Activated CD8-positive, alpha-beta memory T cell treated with anti-CD3 and anti-CD28 coated beads, Interleukin-2, amount 50 U/mL, for 4 hours (primary cell): Measurements from ENCODE around the gene UBL4B.

Experiments
- DNase-seq: peaks from one replicate; pipeline ENCODE4 v3.0.0-alpha.2; 2020

Gene UBL4B

DNA sequence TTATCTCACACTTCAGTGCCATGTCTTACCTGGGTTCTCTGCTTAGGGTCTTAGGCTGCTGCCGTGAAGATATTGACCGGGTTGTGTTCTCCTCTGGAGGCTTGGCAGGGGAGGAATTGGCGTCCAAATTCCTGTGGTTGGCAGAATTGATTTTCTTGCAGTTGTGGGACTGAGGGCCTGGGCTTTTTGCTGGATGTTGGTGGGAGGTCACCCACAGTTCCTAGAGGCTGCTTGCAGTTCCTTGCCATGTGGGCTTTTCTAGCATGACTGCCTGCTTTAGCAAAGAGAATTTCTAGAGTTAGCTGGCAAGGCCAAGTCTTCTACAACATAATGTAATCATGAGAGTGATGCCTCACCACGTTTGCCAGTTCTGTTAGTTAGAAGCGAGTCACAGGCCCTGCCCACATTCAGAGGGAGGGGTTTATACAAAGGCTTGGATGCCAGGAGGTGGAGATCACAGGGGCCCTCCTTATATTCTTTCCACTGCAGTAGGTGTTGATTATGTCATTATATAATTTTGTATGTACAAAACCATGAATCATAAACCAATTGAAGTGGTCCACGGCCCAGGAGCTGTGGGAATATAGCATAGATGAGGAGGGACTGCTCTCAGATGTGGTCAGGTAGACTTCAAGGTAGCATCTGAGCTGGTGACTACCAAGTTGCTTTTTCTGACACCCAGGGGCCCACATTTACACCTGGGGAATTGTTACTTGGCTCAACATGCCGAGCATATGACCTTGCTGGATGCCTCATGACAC, 6.6 kb downstream of the UBL4B start:
- DNase-seq: no peak

DNA sequence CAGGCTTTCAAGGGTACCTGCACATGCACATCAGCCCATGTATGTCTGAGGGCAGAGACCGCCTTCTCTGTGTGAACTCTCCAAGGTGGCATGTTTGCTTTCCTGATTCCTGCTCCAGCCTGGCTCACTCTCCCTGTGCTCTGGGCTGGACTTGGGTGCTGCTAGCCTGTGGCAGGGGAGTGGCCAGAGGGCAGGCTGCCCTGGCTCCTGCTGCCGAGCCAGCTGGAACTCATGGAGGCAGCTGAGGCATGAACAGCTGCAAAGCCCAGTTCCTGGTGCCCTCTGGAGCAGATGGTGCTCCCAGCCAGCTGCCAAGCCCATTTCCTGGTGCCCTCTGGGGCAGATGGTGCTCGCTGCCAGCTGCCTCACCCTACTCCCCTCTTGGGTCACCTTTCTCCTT, 7.6 kb downstream of the UBL4B start:
- DNase-seq: no peak

DNA sequence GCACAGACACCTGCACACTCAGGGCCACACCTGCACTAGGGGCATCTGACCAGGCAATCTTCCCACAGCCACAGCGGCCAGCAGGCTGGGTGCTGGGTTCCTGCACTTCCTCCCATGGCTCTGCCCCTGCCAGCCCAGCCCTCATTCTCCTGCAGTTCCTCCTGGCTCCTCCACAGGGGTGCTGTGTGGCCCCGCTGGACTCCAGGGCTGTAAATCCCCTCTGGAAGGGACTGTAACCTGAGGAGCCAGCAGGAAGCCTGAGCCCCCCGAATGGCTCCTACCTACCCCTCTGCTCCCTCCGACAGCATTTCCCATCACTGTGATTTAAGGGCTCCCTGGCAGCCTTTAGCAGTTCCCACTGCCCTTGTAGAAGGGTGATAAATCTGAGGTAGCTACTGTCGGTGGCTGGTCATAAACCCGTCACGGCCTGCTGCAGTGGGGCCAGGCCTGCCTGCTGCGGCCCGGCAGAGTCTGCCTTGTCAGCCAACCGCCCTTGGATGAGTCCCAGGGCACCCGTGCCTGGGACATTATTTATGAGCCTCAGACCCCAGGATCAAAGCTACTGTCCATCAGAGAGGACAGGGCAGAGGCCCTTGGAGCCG, 8.8 kb downstream of the UBL4B start:
- DNase-seq: no peak

DNA sequence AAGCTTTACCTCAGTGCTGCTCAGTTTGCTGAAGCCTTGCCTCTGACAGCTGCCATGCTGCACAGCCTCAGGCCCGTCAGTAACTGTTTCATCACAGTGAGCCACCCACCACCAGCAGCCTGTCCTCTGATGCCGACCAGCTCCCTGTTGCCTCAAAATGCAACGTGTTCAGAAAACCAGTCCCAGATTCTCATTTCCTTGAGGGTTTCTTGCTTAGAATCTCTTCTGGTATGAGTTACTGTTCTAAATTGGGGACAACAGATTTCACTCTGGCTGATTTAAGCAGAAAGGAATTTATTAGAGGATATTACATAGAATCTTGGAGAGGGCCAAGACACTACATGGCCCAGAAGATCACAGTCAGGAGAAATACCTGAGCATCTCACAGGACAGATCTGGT, 11.0 kb downstream of the UBL4B start:
- DNase-seq: no peak

DNA sequence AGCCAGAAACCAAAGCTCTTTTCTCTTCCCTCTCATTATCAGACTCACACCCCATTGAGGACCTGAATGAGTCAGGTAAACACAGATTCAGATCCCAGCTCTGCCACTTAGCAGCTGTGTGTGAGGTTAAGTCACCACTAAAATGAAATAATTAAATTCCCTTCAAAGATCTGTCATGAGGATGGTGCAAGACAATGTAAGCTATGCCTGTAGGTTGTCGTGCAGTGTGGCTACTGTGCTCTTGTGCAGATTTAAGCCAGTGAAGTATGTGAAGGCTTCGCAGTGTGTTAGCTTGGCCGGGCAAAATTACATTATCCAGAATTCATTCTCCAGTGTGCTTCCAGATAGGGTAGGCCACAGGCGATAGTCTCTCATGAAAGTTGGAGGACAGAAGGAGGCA, 13.6 kb downstream of the UBL4B start:
- DNase-seq: no peak

DNA sequence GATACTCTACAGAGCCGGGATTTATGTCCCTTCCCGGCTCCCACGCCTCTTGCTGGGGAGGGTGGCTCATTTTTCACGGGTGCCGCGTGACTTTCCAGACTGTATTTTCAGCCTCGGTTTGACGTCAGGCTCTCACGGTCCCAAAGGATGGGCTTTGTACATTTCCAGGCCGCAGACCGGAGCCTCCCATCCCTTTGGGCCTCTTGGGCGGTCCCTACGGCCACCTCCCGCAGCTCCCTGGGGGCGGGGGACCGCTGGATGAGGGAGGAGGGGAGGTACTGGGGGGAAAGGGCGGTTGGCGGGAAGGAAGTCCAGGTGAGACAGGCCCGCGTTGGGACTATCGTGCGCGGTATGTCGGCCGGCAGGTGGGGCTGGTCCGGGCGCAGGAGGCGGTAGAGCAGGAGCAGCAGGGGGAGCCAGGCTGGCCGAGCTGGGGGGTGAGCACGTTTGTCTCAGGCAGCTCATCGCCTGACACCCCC, 17.9 kb downstream of the UBL4B start:
- no peak for DNase-seq

DNA sequence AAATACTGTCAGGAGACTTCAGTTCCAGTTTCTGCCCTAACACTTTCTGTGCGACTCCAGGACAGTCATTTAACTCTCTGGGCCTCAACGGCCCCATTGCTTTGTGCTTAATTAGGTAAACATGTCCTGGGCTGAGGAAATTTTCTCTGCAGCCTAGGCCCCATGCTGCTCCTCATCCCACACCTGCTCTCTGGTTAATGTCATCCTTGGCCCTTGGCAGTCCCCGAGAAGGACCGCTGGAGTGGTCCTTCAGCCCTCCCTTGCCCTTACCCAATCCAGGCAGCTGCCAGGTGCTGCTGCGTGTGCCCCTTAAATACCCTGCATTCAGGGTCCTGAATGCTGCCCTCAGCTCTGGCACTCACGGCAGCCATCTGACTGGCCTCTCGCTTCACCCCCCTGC, 18.7 kb downstream of the UBL4B start:
- DNase-seq: no peak

DNA sequence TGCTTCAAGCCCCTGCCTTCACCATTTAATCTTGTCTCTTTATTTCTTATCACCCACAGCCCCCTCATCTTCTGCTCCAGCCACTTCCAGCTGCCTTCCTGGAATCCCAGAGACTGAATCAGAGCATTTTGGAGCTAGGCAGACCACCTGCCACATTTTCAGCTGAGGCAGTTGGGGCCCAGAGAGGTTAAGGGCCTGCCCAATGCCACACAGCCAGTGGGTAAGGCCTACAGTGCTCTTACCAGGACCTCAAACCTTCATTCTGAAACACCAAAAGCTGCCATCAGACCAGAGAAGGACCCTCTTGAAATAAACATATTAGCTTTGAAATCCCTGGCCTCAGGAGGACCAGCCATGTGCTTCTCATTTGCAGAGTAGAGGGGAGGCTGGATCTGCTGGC, 20.4 kb downstream of the UBL4B start:
- DNase-seq: no peak

DNA sequence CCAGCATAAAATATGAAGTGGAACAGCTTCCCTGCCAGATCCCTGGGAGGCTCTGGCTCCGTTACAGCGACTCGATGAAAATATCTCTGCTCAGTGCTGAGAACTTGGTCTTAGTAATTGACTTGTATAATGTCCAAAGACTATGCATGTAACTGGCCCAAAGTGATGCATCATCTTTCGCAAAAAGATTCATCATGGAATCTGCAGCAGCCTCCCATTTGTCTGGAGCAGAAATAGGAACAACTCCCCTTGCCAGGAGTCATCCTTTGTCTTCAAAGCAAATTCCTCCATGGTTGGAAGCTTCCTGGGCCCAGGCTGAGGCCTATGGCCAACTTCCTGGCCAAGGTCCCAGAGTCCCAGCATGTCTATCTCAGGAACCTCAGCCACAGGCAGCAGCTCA, 21.2 kb downstream of the UBL4B start:
- no peak for DNase-seq

DNA sequence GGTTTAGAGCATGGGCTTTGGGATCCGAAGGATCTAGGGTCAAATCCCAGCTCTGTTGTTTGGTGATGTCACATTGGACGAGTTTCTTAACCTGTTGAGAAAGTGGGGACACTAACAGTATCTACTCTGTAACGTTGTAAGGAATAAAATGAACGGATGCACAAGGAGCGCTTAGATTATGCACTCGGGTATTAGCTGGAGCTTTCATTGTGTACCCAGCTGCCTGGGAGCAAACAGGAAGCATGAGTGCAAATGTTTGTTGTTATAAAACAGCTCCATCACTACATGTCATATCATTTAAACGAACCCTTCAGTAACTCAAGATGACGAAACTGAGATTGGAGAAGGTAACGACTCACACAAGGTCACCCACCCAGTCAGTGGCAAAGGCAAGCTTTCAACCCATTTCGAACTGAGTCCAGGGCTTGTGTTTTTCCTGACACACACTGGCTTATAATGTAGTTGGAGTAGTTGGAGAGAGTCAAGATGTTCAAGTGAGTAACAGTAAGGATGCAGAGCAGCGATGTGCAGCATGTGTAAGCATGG, 21.9 kb downstream of the UBL4B start:
- no peak for DNase-seq

DNA sequence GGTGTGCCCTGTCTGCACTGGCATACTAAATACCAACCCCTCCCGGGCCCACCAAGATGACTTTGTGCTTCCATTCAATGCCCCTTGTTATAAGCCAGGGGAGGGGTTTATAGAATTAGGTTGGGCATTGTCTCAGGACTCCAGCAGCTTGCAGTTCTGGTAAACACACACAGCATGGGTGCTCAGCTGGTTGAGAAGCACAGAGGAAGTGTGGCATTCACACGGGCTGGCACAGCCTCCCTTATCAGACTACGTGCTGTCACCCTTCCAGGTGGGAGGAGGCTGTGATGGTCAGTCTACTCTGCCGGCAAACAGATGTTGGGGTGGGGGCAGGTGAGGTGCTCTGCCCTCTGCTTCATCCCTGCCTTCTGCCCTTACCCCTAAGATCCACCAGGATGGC, 23.0 kb downstream of the UBL4B start:
- DNase-seq: no peak

DNA sequence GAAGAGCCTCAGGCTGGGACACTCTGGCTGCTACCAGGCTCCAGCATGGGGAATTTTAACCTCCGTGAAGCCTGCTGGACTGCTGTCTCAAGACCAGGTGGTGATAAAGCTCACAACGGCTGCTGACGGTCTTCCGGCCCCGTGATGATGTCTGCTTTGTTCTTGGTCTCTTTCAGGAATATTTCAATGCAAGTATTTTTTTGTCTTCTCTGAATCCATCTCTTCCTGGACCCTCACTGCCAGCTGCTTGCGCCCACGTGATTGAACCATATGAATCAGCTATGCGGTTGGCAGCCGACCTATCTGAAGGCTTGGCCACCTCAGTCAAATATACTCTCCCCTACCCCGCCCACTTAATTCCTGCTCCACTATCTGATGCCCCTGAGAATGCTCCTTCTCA, 23.4 kb downstream of the UBL4B start:
- DNase-seq: no peak

DNA sequence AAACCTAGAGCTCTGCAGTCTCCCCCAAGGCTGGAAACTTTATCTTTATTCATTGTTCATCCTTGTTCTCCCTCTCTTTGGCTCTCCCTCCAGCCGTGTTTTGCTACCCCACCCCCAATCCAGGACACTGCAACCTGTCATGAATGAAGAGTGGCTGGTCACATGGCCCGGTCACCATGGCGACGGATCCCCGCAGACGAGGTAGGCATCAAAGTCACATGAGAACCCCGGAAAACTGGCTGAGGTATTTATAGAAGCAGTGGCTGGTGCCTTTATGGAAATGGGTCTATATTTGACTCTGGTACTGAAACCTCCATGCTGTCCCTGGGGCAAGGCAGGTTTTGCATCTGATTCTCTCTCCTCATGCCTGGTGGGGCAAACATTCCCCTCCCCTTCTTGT, 24.7 kb downstream of the UBL4B start:
- no peak for DNase-seq

DNA sequence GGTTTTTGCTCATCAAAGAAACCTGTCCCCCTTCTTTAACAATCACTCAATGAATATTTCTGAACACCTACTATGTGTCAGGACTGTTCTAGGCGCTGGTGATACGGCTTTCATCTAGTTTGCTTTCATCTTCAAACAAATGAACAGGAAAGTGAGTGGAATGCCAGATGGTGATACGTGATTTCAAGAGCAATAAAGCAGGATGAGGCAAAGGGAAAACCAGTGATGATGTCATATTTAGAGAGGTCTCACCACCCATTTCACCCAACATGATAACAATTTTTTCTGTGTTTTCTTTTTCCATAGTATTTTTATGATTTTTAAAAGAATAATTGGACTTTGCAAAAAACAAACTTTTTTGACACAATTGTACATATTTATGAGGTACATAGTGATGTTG, 26.7 kb downstream of the UBL4B start:
- no peak for DNase-seq

DNA sequence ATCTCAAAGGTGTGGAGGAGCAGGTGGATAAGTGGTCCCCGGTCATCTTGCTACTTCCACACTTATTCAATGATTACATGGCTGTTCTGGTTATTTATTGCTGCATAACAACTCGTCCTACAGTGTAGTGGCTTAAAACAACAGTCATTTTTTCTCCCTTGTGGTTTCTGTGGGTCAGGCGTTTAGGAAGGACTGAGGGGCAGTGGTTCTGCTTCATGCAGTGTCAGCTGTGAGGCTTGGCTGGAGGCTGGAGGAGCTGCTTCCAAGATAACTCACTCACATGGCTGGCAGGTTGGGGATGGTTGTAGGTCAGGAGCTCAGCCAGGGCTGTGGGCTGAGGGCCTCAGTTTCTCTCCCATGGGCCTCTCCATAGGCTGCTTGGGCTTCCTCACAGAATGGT, 32.1 kb downstream of the UBL4B start:
- DNase-seq: no peak

DNA sequence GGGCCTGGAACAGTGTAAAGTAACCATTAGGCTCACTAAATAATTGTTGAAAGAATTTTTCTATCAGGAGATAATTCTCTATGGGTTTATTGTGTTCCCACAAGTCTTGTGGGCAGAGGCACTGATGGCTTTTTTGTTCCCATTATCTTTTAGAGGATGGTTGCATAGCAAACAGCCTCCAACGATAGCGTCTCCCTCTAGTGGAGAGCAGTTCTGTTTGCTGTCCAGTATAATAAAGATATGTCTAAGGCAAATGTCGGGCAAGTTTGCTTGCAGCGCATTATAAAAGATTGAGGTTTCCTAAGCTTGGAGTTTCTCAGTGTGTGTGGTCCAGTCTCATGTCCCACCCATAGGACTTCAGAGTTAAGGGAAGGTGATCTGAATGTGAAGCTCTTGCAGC, 36.7 kb downstream of the UBL4B start:
- no peak for DNase-seq

DNA sequence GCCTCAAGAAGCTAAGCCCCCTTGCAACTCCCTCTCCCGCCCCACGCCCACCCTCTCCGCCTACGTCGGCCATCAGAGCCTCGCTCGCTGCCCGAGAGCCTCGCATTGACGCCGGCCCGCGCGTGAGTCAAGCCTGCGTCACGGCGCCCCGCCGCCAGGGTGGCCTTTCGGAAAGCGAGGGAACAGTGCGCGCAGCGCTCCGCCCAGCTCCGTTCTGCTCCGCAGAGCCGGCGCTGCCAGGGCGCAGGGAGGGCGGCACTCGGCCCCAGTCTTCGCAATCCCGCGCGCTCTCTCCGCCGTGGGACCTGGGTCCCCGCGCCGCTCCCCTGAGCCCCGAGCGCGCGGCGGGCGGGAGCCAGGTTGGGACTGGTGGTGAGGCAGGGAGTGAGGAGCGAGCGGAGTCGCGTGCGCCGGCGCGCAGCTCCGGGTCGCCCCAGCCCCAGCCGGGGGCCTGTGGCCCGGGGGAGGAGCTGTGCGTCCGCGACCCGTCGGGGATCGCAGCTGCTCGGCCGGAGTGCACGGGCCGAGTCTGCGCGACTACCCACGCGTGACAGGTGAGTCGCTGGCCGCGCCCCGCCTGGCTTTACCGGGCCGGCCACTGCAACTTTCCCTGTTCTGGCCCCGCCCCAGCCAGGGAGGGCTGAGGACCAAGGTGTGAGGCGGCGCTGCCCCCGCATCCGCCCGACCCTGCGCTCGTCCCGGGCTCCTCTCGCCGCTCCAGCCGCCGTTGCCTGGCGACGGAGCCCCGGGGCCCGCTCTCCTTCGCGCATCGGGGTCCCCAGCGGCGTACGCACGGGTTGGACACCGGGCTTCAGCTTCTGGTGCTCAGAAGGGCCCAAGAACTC, 38.3 kb downstream of the UBL4B start, which contains the start of gene SLC6A17:
TSS of gene SLC6A17 (plus strand) at position 165 of the 845 bp plus-strand sequence. CDS start 16,436 bp downstream, outside the sequence.
- DNase-seq: no peak

DNA sequence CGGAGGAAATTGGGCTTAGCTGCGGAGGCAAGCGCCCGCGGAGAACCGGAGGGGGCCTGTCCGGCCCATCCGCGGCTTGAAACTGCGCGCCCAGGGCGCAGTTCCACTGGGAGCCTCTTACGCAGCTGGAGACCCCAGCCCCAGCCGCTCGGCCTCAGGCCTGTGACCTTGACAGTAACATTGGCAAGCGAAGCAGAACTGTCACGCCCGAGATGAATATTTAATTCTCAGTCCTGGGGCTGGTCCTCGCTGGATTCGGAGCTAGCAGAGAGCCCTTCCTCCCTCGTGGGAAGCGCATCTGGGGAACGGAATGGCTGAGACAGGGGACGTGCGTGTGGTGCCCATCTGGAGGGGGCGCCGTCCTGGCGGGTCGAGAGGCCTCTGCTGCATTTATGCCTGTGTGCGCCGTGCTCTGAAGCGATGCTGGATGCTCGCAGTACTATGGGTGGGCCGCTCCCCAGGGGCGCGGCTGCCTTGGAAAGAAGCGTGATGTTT, 39.0 kb downstream of the UBL4B start:
- DNase-seq: no peak

DNA sequence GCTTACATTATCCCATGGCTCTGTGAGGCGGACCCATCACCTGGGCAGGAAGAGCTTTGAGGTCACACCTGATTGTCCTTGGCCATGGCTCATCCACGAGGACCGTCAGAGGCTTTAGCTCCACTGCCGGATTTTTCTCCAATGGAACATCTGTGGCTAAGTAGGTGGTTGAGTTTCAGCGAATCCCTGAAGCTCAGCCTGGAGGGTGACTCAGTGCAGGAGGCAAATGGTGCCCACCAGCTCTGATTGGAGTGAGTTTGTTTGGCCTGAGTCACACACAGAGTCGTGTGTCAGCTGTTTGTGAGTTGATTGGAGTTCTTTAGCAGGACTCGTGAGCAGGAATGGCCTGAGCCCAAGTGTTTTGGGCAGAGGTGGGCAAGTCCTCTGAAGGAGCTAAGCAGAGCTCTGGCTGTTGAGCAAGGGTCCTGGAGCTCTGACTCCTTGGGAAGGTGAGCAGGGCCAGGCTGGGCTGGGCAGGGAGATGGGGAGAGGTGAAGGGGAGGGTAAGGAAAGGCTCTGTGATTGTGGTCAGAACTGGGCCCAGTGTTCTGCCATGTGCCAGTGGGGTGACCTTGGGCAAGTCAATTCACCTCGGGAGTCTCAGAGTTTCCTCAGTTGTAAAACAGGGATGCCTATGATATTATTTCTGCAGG, 40.0 kb downstream of the UBL4B start:
- DNase-seq: no peak

DNA sequence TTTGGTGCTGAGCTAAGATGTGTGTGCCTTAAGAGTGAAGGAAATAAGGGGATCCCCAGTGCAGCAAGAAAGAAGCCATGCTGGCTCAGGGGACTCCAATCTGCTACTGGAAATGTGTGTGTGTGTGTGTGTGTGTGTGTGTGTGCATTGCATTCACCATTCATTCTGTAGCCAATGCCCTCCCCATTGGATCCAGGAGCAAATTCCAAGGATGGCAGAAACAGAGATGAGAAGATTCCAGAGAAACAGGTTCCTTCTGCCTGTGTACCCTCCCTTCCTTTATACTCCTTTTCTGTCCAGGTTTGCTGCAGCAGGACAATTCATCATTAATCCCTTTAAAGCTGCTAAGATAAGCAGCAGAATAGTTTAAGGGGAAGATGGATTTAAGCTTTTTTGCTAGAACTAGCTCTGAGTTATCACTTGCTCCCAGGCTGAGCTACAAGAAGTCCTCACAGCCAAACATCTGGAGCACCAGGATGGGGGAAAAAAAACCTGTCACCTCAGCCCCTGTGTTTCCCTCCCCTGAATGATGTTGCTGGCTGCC, 41.2 kb downstream of the UBL4B start:
- no peak for DNase-seq

DNA sequence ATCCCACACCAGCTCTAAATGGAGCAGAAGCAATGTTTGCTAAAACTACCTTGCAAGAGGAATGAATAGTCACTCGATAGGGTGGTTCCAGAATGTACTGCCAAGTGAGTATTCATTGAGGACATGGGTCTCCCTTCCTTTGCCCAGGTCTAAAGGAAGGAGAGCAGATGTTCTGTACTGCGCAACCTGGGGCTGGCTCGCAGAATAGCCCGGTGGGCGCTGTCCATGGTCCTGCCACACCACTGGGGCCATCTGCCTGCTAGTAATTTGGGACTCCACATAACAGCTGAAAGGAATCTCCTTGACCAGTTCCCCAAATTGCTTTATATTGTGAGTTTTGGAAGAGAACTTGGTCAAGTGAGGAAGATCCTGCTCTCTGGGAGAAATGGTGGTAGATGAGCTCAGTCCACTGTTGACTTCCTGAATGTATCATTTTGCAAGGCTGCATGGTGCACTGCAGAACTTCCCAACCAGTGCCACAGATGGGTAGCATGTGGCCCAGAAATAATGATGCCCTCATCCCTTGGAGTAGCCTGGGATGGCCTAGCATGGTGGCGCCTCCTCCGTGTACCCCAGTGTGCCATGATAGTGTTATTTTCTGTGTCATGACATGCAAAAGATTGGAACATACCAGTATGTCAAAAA, 43.8 kb downstream of the UBL4B start:
- peak; percentile 37 for DNase-seq

DNA sequence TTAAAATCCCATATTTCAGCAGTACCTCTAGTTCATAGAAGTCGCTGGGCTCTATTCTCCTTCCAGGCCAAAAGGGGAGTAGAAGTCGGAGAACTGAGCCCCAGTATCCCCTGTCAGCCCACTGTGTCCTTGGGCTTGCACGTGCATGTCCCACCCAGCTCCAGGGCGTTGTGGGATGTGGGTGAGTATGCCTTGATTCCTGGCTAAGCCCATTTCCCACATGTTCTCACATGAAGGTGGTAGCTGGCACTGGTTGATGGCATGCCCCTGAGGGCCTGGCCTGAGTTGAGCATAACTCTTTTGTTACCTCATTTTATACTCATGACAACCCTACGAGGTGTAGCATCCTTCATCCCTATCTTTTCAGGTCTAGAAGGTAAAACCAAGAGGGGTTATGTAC, 46.0 kb downstream of the UBL4B start:
- no peak for DNase-seq
